HG03159 (cell line): ENCODE measurements around the gene UBE2J1.
"Not testable (repeated sequence)": the region's sequence is repeated elsewhere in the genome, so short reads cannot be mapped to it uniquely, and the experiment has no call there.

Experiments used
- ATAC-seq: cut with Tn5 transposase; IDR thresholded peaks from one replicate; pipeline ENCODE4 v1.9.1; 2021; ENCODE audit warnings: mild to moderate bottlenecking, moderate library complexity; ENCODE audit not compliant: unreplicated experiment

The UBE2J1 gene

GRCh38 chr6:89321131-89321970 lies 31.2 kb downstream of the UBE2J1 start:
- no peak for ATAC-seq

DNA sequence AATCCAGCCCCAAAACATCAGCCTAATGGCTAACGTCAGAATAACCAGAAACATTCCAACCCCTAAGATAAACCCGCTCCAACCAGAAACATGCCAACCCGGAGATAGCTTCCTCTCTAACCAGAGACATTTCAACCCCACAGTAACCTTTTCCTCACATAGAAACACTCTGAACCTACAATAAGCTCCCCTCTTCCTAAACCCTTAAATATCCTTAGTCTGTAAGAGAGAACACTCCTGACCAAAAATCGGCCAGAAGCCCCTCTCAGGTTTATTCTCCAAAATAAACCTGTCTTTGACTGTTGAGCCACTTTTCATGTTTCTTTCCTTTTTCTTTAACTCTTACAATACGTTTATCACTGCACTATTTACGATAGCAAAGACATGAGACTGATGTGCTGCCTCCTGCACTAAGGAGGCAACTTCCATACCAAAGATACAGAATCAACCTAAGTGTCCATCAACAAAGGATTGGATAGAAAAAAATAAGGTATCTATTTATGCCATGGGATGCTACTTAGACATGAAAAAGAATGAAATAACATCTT lies 32.4 kb downstream of the UBE2J1 start:
- ATAC-seq = no peak

DNA sequence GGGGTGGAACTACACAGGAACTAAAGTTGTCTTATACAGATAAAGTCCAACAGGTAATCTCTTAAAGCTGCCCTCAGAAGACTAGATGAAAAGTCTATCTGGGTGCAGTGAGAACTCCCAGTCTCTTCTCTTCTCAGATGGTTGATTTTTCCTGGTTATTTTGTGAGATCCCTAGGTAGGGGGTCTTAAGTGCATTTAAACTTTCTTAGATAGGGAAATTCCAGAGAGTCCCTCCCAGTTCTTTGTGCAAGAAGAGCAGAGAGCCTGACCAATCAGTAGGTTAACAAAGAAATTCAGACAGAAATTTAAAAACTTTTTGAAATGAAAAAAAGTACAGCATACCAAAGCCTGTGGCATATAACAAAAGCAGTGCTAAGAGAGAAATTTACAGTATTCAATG lies 35.5 kb downstream of the UBE2J1 start:
- no peak for ATAC-seq

GRCh38 chr6:89315249-89315885 lies 37.2 kb downstream of the UBE2J1 start, which contains the start of gene GABRR2:
Gene GABRR2 (minus strand): TSS chr6:89315299. CDS start chr6:89315165, 134 bp downstream.
- ATAC-seq = no peak

- ATAC-seq = no peak
Measured at GRCh38 chr6:89314692-89315091, 37.8 kb downstream of the UBE2J1 start.

- no peak for ATAC-seq
Measured at GRCh38 chr6:89313006-89313405, 39.5 kb downstream of the UBE2J1 start.

DNA sequence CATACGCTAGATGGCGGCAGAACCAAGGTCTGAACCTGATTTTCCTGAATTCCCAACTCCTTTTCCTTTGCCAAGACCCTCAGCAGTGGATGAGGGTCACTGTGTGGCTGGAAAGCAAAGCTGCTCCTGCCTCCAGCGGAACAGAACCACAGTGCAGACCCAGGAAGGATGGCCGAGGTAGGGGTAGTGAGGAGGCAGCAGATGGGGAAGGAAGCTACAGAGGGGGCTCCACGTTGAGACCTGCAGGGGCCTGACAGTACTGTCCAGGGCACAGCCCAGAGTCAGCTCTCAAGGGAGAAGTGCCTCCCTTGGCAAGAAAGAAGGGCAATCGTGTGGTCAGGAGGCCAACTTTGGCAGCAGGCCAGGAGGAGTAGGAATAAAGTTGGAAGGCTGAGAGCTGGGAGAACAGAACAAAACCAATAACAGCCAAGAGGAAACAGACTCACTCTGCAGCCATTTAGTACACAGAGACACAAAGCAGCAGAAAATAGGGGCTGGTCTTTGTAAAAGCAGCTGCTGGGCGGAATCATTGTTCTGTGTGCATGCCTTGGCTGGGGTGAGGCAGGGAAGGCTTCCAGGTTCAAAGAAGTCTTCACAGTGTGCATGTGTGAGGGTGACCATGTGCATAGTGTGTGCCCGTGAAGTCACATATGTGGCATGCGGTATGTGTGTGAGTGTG lies 40.5 kb downstream of the UBE2J1 start:
- ATAC-seq = no peak

GRCh38 chr6:89311530-89311852 lies 41.0 kb downstream of the UBE2J1 start:
- no peak for ATAC-seq

- ATAC-seq = no peak
Measured at GRCh38 chr6:89310929-89311328, 41.6 kb downstream of the UBE2J1 start.

DNA sequence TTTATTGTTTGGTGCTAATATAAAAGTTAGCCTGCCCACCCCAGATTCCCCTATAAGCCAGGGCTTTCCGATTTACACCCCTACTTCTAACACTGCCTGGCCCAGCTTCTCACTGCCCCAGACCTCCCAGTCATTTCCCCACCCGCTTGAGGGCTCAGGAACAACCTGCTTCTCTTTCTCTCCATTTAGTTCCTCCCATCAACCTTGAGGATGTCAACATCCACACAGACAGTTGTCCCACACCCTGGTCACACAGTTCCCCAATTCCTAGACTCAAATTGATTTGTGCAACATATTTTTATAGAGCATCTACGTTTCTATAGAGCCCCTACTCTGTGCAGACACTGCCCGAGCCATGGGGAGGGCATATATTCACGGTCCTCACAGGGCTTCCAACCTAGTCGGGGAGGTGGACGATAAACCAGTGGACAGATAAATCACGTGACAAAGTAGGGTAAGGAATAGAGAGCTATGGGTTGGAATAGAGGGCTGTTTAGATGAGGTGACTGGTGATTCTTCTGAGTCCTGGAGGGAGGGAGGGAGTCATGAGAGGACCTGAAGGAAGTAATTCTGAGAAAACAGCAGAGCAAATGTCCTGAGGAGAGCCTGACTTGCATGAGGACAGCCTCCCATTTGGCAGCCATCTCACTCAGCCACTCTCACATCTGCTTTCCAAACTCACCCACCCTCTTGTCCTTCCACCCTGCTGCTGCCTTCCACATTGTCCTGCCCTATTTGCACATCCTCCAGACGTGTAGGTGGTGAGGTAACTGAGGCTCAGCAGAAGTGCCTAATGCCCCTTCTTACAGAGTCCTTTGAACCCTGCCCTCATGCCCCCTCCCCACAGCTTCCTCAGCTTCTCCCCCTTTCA lies 43.8 kb downstream of the UBE2J1 start:
- no peak for ATAC-seq

DNA sequence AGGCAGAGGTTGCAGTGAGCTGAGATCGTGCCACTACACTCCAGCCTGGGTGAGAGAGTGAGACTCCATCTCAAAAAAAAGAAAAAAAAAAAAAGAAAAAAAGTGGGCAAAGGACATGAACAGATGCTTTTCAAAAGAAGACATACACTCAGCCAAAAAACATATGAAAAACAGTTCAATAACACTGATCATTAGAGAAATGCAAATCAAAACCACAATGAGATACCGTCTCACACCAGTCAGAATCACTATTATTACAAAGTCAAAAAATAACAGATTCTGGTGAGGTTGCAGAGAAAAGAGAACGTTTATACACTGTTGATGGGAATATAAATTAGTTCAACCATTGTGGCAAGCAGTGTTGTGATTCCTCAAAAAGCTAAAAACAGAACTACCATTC lies 48.0 kb downstream of the UBE2J1 start:
- ATAC-seq = not testable (repeated sequence)

GRCh38 chr6:89302936-89303335 lies 49.6 kb downstream of the UBE2J1 start:
- no peak for ATAC-seq

GRCh38 chr6:89302195-89302770 lies 50.2 kb downstream of the UBE2J1 start:
- no peak for ATAC-seq

DNA sequence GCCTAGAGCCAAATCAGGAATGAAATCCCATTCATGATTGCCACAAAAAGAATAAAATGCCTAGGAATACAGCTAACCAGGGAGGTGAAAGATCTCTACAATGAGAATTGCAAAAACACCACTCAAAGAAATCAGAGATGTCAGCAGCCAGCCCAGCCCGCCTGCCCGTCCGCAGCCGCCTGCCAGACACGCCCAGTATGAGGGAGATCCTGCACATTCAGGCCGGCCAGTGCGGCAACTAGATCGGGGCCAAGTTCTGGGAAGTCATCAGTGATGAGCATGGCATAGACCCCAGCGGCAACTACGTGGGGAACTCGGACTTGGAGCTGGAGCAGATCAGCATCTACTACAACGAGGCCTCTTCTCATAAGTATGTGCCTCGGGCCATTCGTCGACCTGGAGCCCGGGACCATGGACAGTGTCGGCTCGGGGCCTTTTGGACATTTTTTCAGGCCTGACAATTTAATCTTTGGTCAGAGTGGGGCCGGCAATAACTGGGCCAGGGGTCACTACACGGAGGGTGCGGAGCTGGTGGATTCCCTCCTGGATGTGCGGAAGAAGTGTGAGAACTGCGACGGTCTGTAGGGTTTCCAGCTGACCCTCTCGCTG lies 50.8 kb downstream of the UBE2J1 start:
- no peak for ATAC-seq

DNA sequence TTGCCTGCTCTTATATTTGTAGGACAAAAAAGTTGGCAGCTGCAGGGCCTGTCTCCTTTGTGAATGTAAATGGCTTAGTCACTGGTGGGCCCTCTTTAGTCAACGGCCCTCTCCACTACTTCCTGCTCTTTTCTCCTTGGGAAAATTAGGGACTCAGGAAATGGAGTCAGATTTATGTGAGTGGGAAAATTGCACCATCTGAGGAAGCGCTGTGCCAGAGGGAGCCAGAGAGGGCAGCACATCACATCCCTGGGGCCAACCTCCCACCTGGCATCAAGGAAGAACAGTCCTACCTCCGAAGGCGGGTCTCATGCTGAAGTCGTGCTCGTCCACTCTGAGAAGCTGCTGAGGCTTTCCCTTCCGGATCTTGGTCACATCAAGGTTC lies 53.1 kb downstream of the UBE2J1 start:
- ATAC-seq = no peak

GRCh38 chr6:89298680-89299465 lies 53.6 kb downstream of the UBE2J1 start:
- no peak for ATAC-seq

- peak; percentile 92 for ATAC-seq
Measured at GRCh38 chr6:89297695-89298351, 54.7 kb downstream of the UBE2J1 start.

DNA sequence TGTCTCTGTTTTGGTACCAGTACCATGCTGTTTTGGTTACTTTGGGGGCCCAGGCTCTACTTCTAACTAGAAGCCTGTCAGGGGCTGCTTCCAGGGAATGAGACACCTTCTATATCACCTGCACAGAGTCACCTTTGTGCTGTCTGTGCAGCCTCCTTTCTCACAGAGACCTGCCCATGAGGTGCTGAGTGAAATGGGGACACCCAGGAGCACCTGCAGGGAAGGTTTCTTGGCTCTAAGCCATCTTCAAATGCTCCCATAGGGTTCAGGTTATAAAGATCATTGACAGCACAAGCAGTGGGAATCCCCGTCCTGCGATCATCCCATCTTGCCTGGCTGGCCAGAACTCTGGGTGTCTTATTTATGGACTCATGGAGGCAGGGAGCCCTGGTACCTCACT lies 56.5 kb downstream of the UBE2J1 start:
- no peak for ATAC-seq

DNA sequence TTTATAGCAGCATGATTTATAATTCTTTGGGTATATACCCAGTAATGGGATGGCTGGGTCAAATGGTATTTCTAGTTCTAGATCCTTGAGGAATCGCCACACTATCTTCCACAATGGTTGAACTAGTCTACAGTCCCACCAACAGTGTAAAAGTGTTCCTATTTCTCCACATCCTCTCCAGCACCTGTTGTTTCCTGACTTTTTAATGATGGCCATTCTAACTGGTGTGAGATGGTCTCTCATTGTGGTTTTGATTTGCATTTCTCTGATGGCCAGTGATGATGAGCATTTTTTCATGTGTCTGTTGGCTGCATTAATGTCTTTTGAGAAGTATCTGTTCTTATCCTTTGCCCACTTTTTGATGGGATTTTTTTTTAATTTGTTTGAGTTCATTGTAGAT lies 57.4 kb downstream of the UBE2J1 start:
- ATAC-seq = not testable (repeated sequence)
